Common myeloid progenitor, CD34-positive (primary cell): ENCODE measurements around the gene IFT57.
A peak's percentile ranks its signal among the peaks of the same experiment; 100 is the strongest.

Source experiments
- CTCF ChIA-PET: fragments of 350-600 bp; sonication (Branson Sonifier 250); formaldehyde crosslinking; loops from one replicate; lab custom pipeline; 2021; ENCODE audit warnings: antibody characterized with exemption; lab: Charles Lee
- POLR2A ChIA-PET: fragments of 350-600 bp; sonication (Branson Sonifier 250); formaldehyde crosslinking; loops from one replicate; lab custom pipeline; 2021; ENCODE audit warnings: antibody characterized with exemption; lab: Charles Lee
- DNase-seq, 3 donors: peaks; one replicate each; pipeline versions ENCODE4 v3.0.0 to v3.0.0-alpha.2; 2013
- H3K27ac ChIP-seq, 2 experiments: 1 replicate in 1 of 2; 2 replicates in 1 of 2; pipeline ENCODE4 v1.7.0; 2013; ENCODE audit warnings: inconsistent platforms in 2 of 2, low read length in 2 of 2, mild to moderate bottlenecking in 2 of 2, low read depth in 1 of 2, moderate library complexity in 1 of 2; ENCODE audit not compliant: severe bottlenecking in 2 of 2, insufficient read depth in 1 of 2, poor library complexity in 1 of 2
- H3K27me3 ChIP-seq, 5 experiments: replicated peaks in 2 of 5; 1 replicate in 3 of 5; 2 replicates in 2 of 5; pipeline versions ENCODE4 v1.6.1 to v1.7.0; 2013; ENCODE audit warnings: low read length in 4 of 5, mild to moderate bottlenecking in 2 of 5, moderate library complexity in 2 of 5, inconsistent platforms in 1 of 5; ENCODE audit not compliant: insufficient read depth in 5 of 5, control insufficient read depth in 4 of 5
- H3K36me3 ChIP-seq, 4 experiments: 1 replicate in 2 of 4; 2 replicates in 2 of 4; pipeline versions ENCODE4 v1.6.1 to v1.7.0; 2013; ENCODE audit warnings: low read length in 3 of 4, control low read depth in 1 of 4, mild to moderate bottlenecking in 1 of 4; ENCODE audit not compliant: control insufficient read depth in 4 of 4, insufficient read depth in 4 of 4
- H3K4me1 ChIP-seq, 4 experiments: 1 replicate in 3 of 4; 2 replicates in 1 of 4; pipeline versions ENCODE4 v1.6.1 to v1.7.1; 2013; ENCODE audit warnings: low read length in 3 of 4, mild to moderate bottlenecking in 3 of 4, control low read depth in 1 of 4, inconsistent platforms in 1 of 4, moderate library complexity in 1 of 4; ENCODE audit not compliant: control insufficient read depth in 4 of 4, insufficient read depth in 4 of 4; ENCODE audit errors: control extremely low read depth in 1 of 4
- H3K4me3 ChIP-seq, 7 experiments: 1 replicate in 4 of 7; 2 replicates in 3 of 7; pipeline versions ENCODE4 v1.5.1 to v1.7.0; 2013; ENCODE audit warnings: mild to moderate bottlenecking in 7 of 7, low read length in 6 of 7, moderate library complexity in 6 of 7, inconsistent platforms in 2 of 7, low read depth in 2 of 7, control low read depth in 1 of 7; ENCODE audit not compliant: insufficient read depth in 4 of 7, control insufficient read depth in 1 of 7; ENCODE audit errors: extremely low read depth in 1 of 7
- H3K9me3 ChIP-seq, 5 experiments: 1 replicate in 4 of 5; 2 replicates in 1 of 5; pipeline versions ENCODE4 v1.6.1 to v1.7.1; 2013; ENCODE audit warnings: low read length in 4 of 5, mild to moderate bottlenecking in 2 of 5, inconsistent platforms in 1 of 5, low read depth in 1 of 5, moderate library complexity in 1 of 5; ENCODE audit not compliant: control insufficient read depth in 4 of 5, insufficient read depth in 2 of 5; ENCODE audit errors: control extremely low read depth in 1 of 5
- WGBS: methylation state at CpG from one replicate; pipeline ENCODE4 v1.1.5; 2013; ENCODE audit not compliant: insufficient coverage; 5-methylcytosine and 5-hydroxymethylcytosine counted together

The IFT57 gene

GRCh38 chr3:108189440-108189839, 32.8 kb downstream of the IFT57 start:
- Histone ChIP-seq H3K27me3 (no peaks in the 10 kb centered on the region), H3K4me3 (no peak overlapping the region), H3K36me3 (peaks cover 7 to 31% (median 18%) of the 10 kb centered on the region in 4 experiments), H3K9me3 (peaks cover 0 to 14% (median 2%) of the 10 kb centered on the region in 5 experiments), H3K4me1 (no peaks in the 10 kb centered on the region), H3K27ac (no peak overlapping the region)
- POLR2A ChIA-PET, result no interaction called here
- CTCF ChIA-PET, result interaction anchor here (0.8 to 1.2 kb wide), 6 partner anchors 11 to 955 kb away, joined by 3 to 4 read pairs (median 3); no protein-coding TSS in a partner anchor
- DNase-seq, result no peak
- no CpG with 5 or more reads among the region's 3 CpGs for WGBS

GRCh38 chr3:108185536-108185935, 36.7 kb downstream of the IFT57 start:
- ChIA-PET CTCF (interaction anchor here (2.1 kb wide), 1 partner anchor 35 kb away, joined by 4 read pairs; no protein-coding TSS in a partner anchor), POLR2A (no interaction called here)
- Histone ChIP-seq H3K4me1 (peaks cover 0 to 15% (median 10%) of the 10 kb centered on the region in 4 experiments), H3K36me3 (peaks cover 6 to 26% (median 14%) of the 10 kb centered on the region in 4 experiments), H3K27me3 (no peaks in the 10 kb centered on the region), H3K9me3 (peaks cover 0 to 13% (median 2%) of the 10 kb centered on the region in 5 experiments), H3K4me3 (no peak overlapping the region), H3K27ac (no peak overlapping the region)
- no peak for DNase-seq
- 100% methylated on average over 1 of the region's 6 CpGs for WGBS

DNA sequence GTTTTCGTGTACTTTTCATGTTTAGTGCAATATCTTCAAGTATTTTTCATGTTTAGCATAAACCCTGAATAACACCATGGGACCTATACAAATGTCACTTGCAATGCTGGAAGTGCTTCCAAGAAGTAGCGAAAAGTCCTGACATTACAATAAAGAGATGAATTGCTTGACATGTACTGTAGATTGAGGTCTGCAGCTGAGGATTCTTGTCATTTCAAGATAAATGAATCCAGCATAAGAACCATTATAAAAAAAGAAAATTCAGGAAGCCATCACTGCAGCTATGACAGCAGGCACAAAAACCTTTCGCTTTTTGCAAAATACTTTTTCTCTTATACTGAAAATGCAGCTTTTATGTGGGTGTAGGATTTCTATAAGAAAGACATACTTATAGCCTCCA, 37.4 kb downstream of the IFT57 start:
- ChIA-PET POLR2A (no interaction called here), CTCF (interaction anchor here (2.1 kb wide), 1 partner anchor 35 kb away, joined by 4 read pairs; no protein-coding TSS in a partner anchor)
- 100% methylated on average over 1 of the region's 3 CpGs for WGBS
- H3K9me3 ChIP-seq, result peaks cover 0 to 13% (median 2%) of the 10 kb centered on the region in 5 experiments
- peaks cover 3 to 19% (median 10%) of the 10 kb centered on the region in 4 experiments for H3K36me3 ChIP-seq
- no peak overlapping the region for H3K27ac ChIP-seq
- H3K4me1 ChIP-seq, result peaks cover 0 to 19% (median 12%) of the 10 kb centered on the region in 4 experiments
- no peak for DNase-seq
- H3K4me3 ChIP-seq, result no peak overlapping the region
- H3K27me3 ChIP-seq, result no peaks in the 10 kb centered on the region

DNA sequence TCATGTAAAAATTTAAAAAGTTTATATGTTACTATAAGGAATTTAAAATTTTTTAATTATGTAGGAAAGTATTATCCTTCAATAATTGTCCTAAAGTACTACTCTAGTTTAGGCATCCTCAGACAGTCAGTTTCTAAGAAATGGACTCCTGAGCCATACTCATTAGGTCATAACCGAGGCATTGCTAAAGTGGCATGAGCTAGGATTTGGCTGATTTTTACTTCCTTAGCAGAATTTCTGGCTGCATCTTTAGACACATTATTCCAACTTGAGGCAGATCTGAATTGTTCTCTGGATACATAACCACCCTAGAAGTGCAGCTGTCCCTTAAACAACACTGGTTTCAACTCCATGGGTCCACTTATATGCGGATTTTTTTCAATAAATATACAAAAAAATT, 38.3 kb downstream of the IFT57 start:
- no peaks in the 10 kb centered on the region for H3K27me3 ChIP-seq
- peaks cover 0 to 19% (median 12%) of the 10 kb centered on the region in 4 experiments for H3K4me1 ChIP-seq
- no peak for DNase-seq
- WGBS, result 100% methylated on average over 1 of the region's 2 CpGs
- peaks cover 0 to 16% (median 7%) of the 10 kb centered on the region in 4 experiments for H3K36me3 ChIP-seq
- H3K4me3 ChIP-seq, result no peak overlapping the region
- POLR2A ChIA-PET, result no interaction called here
- H3K27ac ChIP-seq, result no peak overlapping the region
- H3K9me3 ChIP-seq, result peaks cover 0 to 13% (median 2%) of the 10 kb centered on the region in 5 experiments
- CTCF ChIA-PET, result interaction anchor here (1.2 to 2.1 kb wide), 2 partner anchors 9 to 36 kb away, joined by 3 to 4 read pairs; no protein-coding TSS in a partner anchor

DNA sequence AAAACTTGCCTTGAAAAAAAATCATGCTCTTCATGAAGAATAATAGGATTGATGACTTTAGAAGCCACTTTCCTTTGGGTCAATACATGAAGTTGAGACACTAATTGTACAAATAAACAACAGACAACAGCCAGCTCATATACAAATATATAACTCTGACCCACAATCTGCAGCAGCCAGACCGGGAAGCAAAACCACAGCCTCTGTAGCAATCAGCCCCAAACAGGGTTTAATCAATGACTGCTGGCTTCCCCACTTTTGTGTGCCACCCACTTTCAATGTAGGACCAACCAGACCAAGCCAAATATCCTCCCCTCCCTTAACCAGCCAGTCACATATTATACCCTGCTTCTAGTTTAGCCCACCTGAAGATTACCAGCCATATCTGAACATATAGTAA, 39.0 kb downstream of the IFT57 start:
- Histone ChIP-seq H3K9me3 (peaks cover 0 to 13% (median 2%) of the 10 kb centered on the region in 5 experiments), H3K27ac (no peak overlapping the region), H3K36me3 (peaks cover 0 to 16% (median 7%) of the 10 kb centered on the region in 4 experiments), H3K4me3 (no peak overlapping the region), H3K4me1 (peaks cover 0 to 19% (median 12%) of the 10 kb centered on the region in 4 experiments), H3K27me3 (no peaks in the 10 kb centered on the region)
- 9% methylated on average over 1 of the region's 1 CpG for WGBS
- peak; percentile 48 to 85 (median 75) for DNase-seq
- CTCF ChIA-PET, result interaction anchor here (1.2 kb wide), 1 partner anchor 10 kb away, joined by 3 read pairs; no protein-coding TSS in a partner anchor
- POLR2A ChIA-PET, result no interaction called here

- H3K27ac ChIP-seq, result no peak overlapping the region
- CTCF ChIA-PET, result interaction anchor here (1.1 kb wide), 1 partner anchor 109 kb away, joined by 3 read pairs; no protein-coding TSS in a partner anchor
- no peaks in the 10 kb centered on the region for H3K27me3 ChIP-seq
- no CpG with 5 or more reads among the region's 1 CpG for WGBS
- peaks cover 0 to 14% (median 7%) of the 10 kb centered on the region in 4 experiments for H3K36me3 ChIP-seq
- H3K4me1 ChIP-seq, result peaks cover 0 to 19% (median 14%) of the 10 kb centered on the region in 4 experiments
- peaks cover 0 to 13% (median 2%) of the 10 kb centered on the region in 5 experiments for H3K9me3 ChIP-seq
- POLR2A ChIA-PET, result no interaction called here
- no peak overlapping the region for H3K4me3 ChIP-seq
- no peak for DNase-seq
These were observed 39.9 kb downstream of the IFT57 start for GRCh38 chr3:108182339-108182738.

- Histone ChIP-seq H3K4me3 (peak overlapping the region in 1 of 7 experiments; percentile 1), H3K36me3 (peaks cover 0 to 14% (median 7%) of the 10 kb centered on the region in 4 experiments), H3K27ac (no peak overlapping the region), H3K9me3 (peaks cover 0 to 12% (median 2%) of the 10 kb centered on the region in 5 experiments), H3K27me3 (no peaks in the 10 kb centered on the region), H3K4me1 (peaks cover 0 to 20% (median 14%) of the 10 kb centered on the region in 4 experiments)
- ChIA-PET POLR2A (interaction anchor here (0.8 kb wide), 1 partner anchor 92 kb away, joined by 3 read pairs; no protein-coding TSS in a partner anchor), CTCF (interaction anchor here (0.9 to 1.1 kb wide), 2 partner anchors 61 to 107 kb away, joined by 3 read pairs; no protein-coding TSS in a partner anchor)
- peak in 2 of 3 donors; percentile 28 to 44 for DNase-seq
- 60% methylated on average over 1 of the region's 1 CpG for WGBS
These were observed 41.1 kb downstream of the IFT57 start for GRCh38 chr3:108181172-108181571.
